Keratinocyte (primary cell): ENCODE measurements around the gene TJP2.

ENCODE experiments used
- CTCF ChIP-seq, 3 experiments: IDR thresholded peaks in 1 of 3; conservative IDR thresholded peaks in 1 of 3; optimal IDR thresholded peaks in 1 of 3; 2 replicates in 2 of 3; 3 replicates in 1 of 3; pipeline versions ENCODE3 to v1.5.1; 2011; ENCODE audit warnings: low read length in 3 of 3, mild to moderate bottlenecking in 3 of 3, moderate library complexity in 2 of 3, control low read depth in 1 of 3, inconsistent platforms in 1 of 3; ENCODE audit not compliant: insufficient read depth in 2 of 3; ENCODE audit errors: extremely low read depth in 1 of 3
- EZH2 ChIP-seq: IDR thresholded peaks from one replicate; pipeline ENCODE4 v1.6.1; 2012; ENCODE audit warnings: inconsistent platforms, mild to moderate bottlenecking, low read length, moderate library complexity

DNA sequence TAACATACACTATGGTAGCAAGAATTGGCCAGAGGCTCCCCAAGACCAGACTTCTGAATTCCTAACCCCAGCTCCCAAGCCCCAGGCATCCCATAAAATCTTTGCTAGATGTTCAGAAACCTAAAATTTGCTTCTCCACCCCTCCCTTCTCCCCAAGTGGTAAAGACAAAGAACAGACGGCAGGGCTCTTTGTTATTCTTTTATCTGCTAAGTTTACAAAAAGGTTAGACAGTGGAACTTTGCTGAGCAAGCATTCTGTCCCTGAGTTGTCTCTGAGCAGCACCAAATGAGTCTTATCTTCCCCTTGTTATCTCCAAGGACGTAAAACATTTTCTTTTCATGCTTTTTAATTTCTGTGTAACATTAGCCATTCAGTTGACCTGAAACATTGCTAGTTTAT lies 30.2 kb downstream of the TJP2 start:
- no peak for TF ChIP-seq CTCF (optimal IDR thresholded peaks at IDR 0.05 in 1 of 3, IDR thresholded peaks at IDR 0.05 in 1 of 3, conservative IDR thresholded peaks at IDR 0.05 in 1 of 3; ENCODE audit: extremely low read depth in 1 of 3, insufficient read depth in 2 of 3, low read length in 3 of 3)
- TF ChIP-seq EZH2, result no peak
